HPDE6-E6E7 (cell line): ENCODE data around the gene SPAG4.

ENCODE experiments used
- DNase-seq: peaks from one replicate; pipeline ENCODE4 v3.0.0; 2011; ENCODE audit warnings: missing footprints; ENCODE audit errors: extremely low spot score

SPAG4 gene

DNA sequence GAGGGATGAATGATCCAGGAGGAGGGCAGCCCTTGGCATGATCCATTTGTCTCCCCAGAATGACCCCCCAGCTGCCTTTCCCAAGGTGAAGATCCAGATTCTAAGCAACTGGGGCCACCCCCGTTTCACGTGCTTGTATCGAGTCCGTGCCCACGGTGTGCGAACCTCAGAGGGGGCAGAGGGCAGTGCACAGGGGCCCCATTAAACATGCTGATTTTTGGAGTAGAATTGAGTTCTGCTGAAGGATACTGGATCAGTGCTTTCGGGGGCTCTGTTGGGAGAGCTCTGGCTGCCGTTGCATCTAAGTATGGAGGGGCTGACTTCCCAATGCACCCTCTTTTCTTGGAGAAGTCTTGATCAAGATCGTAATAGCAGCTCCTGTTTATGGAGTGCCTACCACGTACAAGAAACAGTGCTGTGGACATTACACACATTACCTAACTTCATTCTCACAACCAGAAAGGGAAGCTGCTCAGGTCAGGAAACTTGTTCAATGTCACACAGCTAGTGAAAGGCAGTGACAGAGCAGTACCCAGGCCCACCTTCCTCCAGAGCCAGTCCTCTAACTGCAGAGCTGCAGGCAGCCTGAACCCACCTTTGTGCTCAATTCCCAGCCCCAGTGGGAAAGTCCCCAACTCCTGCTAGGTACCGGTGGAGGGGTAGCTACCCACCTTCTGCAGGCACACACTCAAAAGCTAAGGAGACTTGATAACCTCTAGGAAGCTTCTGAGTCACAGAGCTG, 5.4 kb downstream of the SPAG4 start:
- no peak for DNase-seq

DNA sequence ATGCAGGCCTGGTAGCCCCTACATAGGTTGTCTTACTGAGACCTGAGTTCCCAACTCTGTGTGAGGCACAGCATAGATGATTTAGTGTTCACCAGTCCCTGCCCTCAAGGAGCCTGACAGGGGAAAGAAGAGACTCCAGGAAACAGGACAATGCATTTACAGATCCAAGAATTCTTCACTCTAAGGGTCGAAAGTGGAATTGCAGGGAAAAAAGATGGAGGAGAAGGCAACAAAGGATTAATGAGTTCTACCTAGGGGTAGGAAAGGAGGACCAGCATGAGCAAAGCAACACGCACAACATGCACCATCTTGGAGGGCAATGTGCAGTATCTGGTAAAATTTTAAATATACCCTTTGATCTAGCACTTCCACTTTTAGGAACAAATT, 5.9 kb downstream of the SPAG4 start:
- no peak for DNase-seq

DNA sequence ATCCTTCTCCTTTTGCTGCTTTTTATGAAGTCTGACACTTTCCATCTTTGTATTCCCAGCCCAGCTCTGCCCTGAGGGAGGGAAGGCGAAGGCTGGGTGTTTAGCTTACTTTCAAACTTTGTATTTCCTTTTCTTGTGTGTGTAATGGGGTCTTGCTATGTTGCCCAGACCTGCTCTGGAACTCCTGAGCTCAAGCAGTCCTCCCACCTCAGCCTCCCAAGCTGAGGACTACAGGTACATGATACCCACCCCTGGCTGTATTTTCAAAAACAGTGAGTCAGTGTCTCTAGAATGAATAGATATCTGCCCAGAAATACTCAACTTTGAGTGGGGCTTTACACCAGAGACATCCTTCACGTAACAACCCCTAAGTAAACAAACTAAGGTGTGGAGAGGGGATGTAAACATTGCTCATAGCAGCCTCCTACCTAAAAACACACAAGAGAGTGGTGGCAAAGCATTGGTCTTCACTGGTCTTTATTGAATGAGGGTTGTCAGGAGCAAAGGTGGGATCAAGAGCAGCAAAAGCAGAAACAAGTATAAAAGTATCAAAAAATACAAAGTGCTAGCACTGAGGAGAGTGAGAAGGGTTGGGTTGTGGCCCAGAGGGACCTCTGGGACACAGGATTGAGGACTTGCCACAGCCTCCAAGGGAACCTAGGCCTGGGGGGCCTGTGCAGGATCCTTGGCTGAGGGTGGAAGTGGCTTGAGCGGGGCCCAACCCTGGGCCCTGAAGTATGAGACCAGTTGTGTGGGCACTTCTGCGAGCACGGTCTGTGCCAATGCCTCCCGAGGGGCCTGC, 10.2 kb downstream of the SPAG4 start:
- DNase-seq = no peak

DNA sequence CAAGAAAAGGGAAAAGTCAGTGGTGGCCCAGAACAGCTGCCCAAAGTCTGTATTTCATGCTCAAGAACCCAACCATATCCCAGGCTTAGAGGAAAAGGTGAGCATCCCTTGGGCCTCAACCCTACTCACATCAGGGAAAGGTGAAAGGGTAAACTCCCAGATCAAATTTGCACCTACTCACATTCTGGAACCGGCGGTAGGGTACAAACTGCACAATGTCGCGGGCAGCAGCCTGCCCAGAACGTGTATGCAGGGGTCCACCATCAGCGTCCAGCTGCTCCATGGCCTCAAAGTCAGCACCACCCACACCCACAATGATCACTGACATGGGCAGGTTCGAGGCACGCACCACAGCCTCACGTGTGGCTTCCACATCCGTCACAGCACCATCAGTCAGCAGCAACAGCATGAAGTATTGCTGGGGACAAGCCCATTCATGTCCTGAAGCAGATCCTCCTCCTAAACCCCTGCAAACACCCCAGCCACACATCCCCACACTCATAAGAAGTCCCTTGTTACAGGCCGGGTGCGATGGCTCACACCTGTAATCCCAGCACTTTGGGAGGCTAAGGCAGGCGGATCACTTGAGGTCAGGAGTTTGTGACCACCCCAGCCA, 10.9 kb downstream of the SPAG4 start:
- DNase-seq = no peak

DNA sequence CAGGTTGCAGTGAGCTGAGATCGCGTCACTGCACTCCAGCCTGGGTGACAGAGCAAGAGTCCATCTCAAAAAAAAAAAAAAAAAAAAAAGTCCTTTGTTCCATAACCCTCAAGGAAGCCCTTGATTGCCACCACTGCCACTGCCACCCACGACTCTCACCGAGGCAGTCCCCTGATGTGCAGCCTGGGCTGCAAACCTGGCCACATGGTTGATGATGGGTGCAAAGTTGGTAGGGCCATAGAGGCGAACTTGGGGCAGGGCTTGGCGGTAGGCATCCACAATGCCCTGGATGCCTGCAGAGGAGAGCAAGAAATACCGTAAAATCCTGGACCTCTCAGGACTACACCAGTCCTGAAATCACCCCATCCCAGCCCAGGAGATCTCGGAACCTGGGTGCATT, 11.5 kb downstream of the SPAG4 start:
- DNase-seq = no peak

DNA sequence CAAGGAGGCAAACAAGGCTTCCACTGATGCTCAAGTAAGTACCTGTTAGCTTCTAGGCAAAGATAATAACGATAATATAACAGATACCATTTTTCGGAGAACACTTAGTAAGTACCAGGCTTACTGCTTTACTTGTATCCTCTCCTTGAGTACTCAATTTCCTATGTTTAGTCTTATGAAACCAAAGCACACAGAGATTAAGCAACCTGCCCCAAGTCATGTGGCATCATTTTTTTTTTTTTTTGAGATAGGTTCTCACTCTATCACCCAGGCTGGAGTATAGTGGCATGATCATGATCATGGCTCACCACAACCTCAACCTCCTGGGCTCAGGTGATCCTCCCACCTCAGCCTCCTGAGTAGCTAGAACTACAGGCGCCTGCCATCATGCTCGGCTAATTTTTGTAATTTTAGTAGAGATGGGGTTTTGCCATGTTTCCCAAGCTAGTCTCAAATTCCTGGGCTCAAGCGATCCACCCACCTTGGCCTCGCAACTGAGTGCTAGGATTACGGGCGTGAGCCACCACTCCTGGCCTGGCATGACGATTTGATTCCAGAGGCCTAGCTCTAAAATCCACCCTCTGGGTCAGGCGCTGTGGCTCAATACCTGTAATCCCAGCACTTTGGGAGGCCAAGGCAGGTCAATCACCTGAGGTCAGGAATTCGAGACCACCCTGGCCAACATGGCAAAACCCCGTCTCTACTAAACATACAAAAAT, 14.0 kb downstream of the SPAG4 start:
- no peak for DNase-seq

DNA sequence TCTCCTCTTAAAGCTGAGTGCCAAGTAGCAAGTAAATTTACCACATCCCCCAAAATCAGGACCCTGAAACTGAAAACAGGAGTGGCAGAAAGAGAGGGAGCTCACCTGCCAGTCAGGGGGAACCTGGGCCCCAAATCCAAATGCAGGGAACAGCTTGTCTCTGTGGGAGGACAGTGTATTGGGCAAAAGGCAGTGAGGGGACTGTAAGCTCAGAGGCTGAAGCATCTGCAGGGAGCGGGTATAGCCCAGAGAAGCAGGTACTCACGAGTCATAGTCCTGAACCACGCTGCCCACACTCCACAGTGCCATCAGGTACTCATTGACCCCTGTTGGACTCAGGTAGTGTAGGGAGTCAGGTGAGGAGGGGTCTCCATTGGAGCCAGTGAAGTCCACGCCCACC, 15.0 kb downstream of the SPAG4 start:
- DNase-seq = no peak

DNA sequence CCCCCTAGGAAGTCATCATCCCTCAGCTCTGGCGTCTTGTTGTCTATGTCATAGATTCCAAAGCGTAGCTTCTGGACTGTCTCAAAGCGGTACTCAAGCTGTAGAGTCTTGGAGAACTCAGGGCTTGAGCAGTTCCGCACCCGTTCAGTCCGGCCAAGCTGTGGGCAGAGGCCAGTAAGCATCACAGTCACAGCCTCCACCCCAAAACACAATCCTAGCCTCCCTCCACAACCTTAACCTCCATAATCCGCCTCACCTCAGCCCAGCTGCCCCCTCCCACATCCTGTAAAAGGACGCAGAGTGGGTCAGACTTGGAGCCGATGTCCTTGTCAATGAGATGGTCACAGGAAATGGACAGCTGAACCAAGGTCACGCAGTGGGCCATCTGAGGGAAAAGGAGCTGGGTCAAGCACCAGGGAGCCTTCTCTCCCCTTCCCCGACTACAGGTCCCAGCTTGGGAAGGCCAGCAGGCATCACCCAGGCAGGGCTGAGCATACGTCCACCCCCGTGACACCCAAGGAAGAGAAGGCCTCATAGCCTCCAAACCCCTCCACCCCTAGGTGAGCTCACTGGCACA, 17.0 kb downstream of the SPAG4 start:
- DNase-seq = no peak

DNA sequence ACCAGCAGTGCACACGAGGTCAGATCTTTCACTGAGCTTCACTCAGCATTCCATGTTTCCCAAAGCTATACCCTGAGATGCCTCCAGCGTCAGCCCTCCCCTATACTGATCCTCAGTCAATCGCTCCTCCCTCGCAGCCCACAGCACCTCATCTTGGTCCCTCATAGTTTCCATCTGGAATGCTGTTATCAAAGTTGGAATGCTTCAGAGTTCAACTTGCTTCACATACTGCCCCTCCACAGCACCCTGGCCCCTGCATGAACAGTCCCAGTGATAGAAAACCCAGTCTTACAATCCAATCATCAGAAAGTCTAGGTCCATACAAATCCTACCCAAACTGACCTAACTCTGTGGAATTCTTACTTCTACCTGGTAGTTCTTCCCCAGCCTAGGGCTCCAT, 20.0 kb downstream of the SPAG4 start:
- no peak for DNase-seq

DNA sequence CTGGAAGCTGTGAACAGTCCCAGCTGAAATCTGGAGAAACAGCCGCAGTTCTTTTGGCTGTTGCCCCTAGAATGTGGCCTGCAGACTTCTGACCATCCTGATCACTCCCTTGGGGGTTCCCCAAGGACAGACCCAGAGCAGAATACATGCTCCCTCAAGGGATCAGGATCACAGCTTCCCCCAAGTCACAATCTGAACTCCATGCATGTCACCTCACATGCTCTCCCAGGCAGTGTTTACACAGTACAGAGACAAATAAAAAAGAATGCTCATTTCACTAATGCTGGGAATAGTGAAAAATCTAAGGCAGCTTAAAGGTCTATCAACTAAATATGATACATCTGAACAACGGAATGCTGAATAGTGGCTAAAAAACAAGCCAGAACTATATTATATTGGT, 20.5 kb downstream of the SPAG4 start:
- DNase-seq = no peak

DNA sequence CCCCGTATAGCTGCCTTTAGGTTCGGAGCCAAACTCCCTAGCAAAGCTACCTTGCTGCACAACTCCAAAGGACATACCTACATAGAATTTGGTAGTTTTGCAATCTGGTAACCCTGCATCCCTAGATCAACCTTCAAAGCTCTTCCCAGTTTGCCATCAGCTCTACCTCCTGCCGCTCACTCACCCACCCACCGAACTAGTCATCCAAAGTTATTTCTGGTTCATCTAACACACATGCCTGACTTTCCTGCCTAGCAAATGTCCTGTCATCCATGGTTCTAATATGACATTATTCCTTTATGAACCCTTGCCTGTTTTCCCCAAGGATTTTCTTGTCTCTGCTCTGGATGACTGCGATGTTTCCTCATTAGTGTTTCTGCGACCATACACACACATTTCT, 21.6 kb downstream of the SPAG4 start:
- DNase-seq = no peak

DNA sequence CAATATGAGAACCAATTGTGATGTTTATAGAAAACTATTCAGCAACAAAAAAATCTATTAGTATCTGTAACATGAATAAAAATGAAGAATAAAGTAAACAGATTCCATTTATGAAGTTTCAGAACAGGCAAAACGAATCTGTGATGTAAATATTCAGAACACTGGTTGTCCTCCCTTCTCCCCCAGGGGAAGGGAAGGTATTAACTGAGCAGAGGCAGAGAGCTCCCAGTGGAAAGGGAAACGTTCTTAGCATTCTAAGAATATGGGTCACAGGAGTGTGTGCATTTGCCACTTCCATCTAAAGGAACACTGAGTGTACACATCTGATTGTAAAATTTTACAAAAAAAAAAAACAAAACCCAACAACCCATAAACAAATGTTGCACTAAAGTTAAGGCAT, 23.1 kb downstream of the SPAG4 start:
- no peak for DNase-seq

DNA sequence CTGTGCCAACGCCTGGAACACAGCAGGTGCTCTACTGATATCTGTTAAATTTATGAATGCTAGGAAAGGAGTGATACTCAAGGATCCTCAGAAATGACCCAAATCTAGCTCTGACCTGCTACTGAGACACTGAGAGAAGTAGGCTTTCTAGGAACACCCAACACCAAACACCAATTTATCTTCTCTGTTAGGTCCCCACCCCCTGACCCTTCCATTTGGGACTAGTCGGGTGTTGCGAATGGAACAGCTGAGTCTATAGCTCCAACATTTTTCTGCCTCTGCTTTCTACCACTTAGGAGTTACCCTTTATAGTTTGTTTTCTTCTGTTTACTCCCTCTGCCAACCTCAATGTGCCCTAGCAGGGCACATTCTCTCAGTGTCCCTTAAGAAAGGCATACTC, 25.1 kb downstream of the SPAG4 start:
- no peak for DNase-seq

DNA sequence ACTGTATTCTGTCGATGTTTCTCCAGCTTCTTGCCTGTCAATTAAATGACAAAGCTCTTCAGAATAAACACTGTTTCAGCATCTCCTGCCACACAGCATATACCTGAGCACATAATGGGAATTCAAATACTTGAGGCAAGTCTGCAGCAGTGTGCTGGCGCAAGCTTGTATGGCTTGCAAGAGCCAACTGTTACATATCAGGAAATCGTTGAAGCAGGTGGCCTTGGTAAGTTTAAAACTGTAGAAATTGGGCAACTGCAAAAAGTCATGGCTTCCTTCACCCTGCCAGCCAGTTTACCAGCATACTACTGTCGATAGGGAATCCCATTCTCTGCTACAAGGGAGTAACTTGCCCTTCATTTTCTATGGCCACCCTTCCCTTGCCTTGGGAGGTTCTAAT, 26.1 kb downstream of the SPAG4 start:
- DNase-seq = no peak

DNA sequence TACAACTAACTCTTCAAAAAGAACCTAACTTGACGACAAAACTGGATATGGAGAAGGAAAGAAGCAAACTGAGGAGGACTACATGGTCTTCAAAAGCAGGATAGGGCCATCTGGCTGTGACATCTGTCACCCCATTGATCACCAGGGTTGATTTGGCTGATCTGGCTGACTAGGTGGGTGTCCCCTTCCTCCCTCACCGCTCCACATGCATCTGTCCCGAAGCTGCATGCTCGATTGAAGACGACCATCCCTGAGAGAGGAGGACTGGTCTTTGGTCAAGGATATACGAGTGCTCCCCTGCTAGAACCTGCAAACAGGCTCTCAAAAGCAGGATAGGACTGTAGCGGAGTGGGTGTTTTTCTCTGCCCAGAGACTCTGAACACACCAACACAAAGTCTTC, 27.4 kb downstream of the SPAG4 start:
- no peak for DNase-seq

DNA sequence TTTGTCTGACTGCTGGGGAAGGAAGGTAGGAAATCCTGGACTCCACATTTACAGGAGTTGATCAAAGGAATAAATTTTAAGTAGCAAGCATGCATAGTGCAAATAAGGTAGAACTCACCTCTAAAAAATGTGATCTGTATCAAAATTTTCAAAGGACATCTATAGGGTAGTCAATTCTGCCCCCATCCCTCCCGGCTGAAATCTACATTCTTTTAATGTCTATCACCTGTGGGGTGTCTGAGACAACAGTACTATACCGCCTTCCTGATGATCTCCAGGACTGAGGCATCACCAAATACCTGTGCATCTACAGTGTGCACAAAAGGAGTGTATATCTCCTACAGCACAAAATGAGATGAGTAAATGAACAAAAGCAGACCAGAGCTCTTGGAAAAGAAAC, 29.2 kb downstream of the SPAG4 start:
- no peak for DNase-seq

DNA sequence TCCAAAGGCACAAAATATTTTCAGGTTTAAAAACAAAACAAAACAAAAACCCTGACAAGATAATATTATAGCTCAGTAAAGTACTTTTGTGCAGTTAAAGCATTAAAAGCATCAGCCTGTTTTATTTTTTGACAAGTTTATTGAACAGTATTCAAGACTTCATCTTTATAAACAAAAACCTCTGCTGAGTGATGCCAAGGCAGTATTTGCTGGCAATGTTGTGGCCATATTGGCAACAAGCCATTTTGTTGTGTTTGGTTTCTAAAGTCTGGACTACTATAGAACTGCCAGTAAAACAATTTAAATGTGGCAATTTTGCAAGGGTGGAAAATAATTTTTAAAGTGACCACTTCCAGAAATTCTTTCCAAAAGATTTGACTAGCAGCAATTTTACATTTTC, 33.2 kb downstream of the SPAG4 start:
- DNase-seq = no peak

DNA sequence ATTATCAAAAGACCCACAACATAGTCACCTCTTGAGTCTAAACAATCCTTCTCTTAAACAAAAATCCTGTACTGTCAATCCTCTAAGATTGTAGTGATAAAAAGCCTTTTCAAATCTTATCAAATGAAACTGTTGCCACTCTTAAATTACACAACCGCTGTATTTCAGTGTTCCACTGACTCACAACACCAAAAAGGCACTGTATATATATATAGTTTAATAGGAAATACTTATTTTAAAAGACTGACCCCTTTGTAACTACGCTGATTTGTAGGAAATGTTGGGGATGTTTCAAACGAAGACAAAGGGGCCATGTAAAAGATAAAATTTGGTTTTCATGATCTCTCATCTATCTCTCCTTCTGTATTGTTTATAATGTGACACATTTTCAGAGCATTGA, 35.0 kb downstream of the SPAG4 start:
- DNase-seq = no peak

DNA sequence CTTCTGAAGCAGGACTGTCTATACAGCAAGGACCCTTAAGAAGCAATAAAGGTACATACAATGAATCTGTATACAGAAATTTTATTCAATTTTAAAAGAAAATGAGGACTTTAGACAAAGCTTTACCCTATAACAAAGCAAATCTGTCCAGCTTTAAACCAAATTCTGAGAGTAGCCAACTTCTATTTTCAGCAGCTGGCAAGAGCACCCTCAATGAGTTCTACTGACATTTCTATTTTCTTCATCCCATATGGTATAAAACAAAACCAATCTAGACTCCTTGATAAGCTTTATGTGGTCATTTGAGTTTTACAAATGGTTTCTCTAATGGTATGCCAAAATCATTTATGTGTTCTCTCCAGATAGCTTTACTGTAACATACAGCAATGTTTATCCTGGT, 36.3 kb downstream of the SPAG4 start:
- DNase-seq = no peak

DNA sequence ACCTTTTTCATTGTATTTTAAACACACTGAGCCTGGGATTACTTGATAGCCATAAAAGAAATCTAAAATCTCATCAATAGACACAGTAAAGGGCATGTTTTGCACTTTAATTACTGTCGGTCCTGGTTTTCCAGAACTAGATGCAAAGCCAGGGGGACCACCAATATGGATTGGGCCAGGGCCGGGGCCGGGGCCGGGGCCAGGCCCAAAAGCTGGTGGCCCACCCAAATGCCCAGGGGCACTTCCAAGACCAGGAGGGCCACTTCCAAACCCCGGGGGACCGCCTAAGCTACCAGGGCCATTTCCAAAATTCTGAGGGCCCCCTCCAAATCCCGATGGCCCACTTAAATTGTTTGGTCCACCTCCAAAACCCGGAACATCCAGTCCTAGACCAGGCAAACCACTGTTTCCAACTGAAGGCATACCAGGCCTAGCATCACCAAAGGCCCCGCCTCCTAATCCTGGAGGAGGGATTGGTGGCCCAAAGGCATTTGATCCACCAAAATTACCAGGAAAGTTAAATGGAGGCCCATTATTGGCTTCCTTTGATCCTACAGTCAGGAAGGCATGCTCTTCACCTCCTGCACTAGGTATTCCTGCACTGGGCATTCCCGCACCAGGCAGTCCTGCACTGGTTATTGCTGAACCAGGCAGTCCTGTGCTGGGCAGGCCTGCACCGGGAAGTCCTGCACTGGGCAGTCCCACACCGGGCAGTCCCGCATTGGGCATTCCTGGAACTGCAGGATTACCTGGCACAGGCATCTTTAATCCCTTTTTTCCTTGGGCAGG, 37.2 kb downstream of the SPAG4 start:
- DNase-seq = no peak

DNA sequence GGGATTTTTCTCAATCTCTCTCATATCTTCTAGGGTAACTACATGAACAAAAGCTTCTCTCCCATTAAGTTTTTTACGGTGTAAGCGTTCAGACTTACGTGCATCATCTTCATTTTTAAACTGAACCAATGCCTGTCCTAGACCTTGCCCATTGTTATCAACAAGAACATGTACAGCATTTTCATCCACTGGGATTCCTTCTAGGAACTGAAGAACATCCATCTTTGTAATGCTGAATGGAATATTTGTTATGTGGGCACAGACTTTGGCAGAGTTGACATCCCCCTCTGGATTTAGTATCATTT, 37.8 kb downstream of the SPAG4 start:
- no peak for DNase-seq

DNA sequence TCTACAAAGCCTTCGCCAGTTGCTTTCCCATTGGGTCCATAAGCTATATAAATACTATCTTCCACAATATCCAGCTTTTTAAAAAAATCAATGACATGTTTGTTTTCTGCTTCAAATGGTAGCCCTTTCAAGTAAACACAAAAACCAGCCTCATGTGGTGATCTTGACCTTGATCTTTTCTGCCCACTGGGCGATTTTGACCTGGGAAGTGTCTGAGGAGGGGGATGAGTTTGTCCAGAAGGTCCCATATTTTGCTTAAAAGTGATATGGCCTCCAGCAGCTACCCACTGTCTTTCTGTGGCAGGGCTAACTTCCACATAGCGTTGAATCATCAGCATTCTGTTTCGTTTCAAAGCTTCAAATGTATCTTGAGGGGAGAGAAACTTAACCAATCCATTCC, 38.3 kb downstream of the SPAG4 start:
- no peak for DNase-seq
